Measurements from ENCODE around the gene ZNF484.
A peak's percentile ranks its signal among the peaks of the same experiment; 100 is the strongest.
"Not testable (repeated sequence)": the region's sequence is repeated elsewhere in the genome, so short reads cannot be mapped to it uniquely, and the experiment has no call there.

ZNF484 gene

GRCh38 chr9:92875373-92875772 is 2.5 kb downstream of the ZNF484 start:
- Histone ChIP-seq H3K9me2 (replicated peaks; ENCODE audit: control insufficient read depth, low read length) (no peaks in the 10 kb centered on the region), H3K79me2 (ENCODE audit: control insufficient read depth, low read length) (peaks cover 41% of the 10 kb centered on the region), H3K4me3 (ENCODE audit: low read length) (no peak overlapping the region), H3F3A (ENCODE audit: control insufficient read depth, insufficient read depth) (no peaks in the 10 kb centered on the region), H3K9me3 (ENCODE audit: control insufficient read depth, insufficient read depth, low read length) (no peaks in the 10 kb centered on the region), H3K4me2 (ENCODE audit: low read length) (peak overlapping the region; percentile 67), H3K27me3 (ENCODE audit: control insufficient read depth, low read length) (no peaks in the 10 kb centered on the region), H3K27ac (ENCODE audit: low read depth, low read length) (no peak overlapping the region), H4K20me1 (ENCODE audit: control insufficient read depth, insufficient read depth, low read depth, low read length) (no peaks in the 10 kb centered on the region), H3K4me1 (ENCODE audit: control insufficient read depth, low read length) (peaks cover 23% of the 10 kb centered on the region), H3K36me3 (ENCODE audit: control insufficient read depth, low read length) (peaks cover 11% of the 10 kb centered on the region; the same call in 1 of the 2 replicates)
- TF ChIP-seq CTCF (IDR thresholded peaks at IDR 0.05; ENCODE audit: low read depth, low read length, poor library complexity, severe bottlenecking) (no peak), EZH2phosphoT487 (IDR thresholded peaks at IDR 0.05; ENCODE audit: borderline replicate concordance, low read length) (no peak)

- H3K4me1 ChIP-seq (ENCODE audit: control insufficient read depth, low read length) = no peaks in the 10 kb centered on the region
- H3K27me3 ChIP-seq (ENCODE audit: control insufficient read depth, low read length) = no peaks in the 10 kb centered on the region
- no peak overlapping the region for H3K4me2 ChIP-seq (ENCODE audit: low read length)
- H3K36me3 ChIP-seq (ENCODE audit: control insufficient read depth, low read length) = peaks cover 33% of the 10 kb centered on the region
- peaks cover 31% of the 10 kb centered on the region for H3K79me2 ChIP-seq (ENCODE audit: control insufficient read depth, low read length)
- H3K27ac ChIP-seq (ENCODE audit: low read depth, low read length) = no peak overlapping the region
- no peaks in the 10 kb centered on the region for H4K20me1 ChIP-seq (ENCODE audit: control insufficient read depth, insufficient read depth, low read depth, low read length)
- no peak overlapping the region for H3K4me3 ChIP-seq (ENCODE audit: low read length)
- H3K9me3 ChIP-seq (ENCODE audit: control insufficient read depth, insufficient read depth, low read length) = no peaks in the 10 kb centered on the region
- H3K9me2 ChIP-seq (replicated peaks; ENCODE audit: control insufficient read depth, low read length) = no peaks in the 10 kb centered on the region
- no peaks in the 10 kb centered on the region for H3F3A ChIP-seq (ENCODE audit: control insufficient read depth, insufficient read depth)
- no peak for TF ChIP-seq CTCF (IDR thresholded peaks at IDR 0.05; ENCODE audit: low read depth, low read length, poor library complexity, severe bottlenecking)
Measured at GRCh38 chr9:92870289-92870688, 7.5 kb downstream of the ZNF484 start.

- H3K27ac ChIP-seq (ENCODE audit: low read depth, low read length); H3K9me3 ChIP-seq (ENCODE audit: control insufficient read depth, insufficient read depth, low read length); H3K4me3 ChIP-seq (ENCODE audit: low read length); H3K4me2 ChIP-seq (ENCODE audit: low read length); H3K9me2 ChIP-seq (replicated peaks; ENCODE audit: control insufficient read depth, low read length); H3K27me3 ChIP-seq (ENCODE audit: control insufficient read depth, low read length); H3K4me1 ChIP-seq (ENCODE audit: control insufficient read depth, low read length); H4K20me1 ChIP-seq (ENCODE audit: control insufficient read depth, insufficient read depth, low read depth, low read length); H3F3A ChIP-seq (ENCODE audit: control insufficient read depth, insufficient read depth): not testable (repeated sequence)
- Histone ChIP-seq H3K36me3 (ENCODE audit: control insufficient read depth, low read length) (peaks cover 40% of the 10 kb centered on the region), H3K79me2 (ENCODE audit: control insufficient read depth, low read length) (peaks cover 36% of the 10 kb centered on the region)
Measured at GRCh38 chr9:92866600-92866999, 11.2 kb downstream of the ZNF484 start.

GRCh38 chr9:92864152-92864551 is 13.7 kb downstream of the ZNF484 start:
- TF ChIP-seq CTCF (IDR thresholded peaks at IDR 0.05; ENCODE audit: low read depth, low read length, poor library complexity, severe bottlenecking) (no peak), EZH2phosphoT487 (IDR thresholded peaks at IDR 0.05; ENCODE audit: borderline replicate concordance, low read length) (no peak)
- peaks cover 44% of the 10 kb centered on the region for H3K36me3 ChIP-seq (ENCODE audit: control insufficient read depth, low read length)
- peaks cover 30% of the 10 kb centered on the region for H3K79me2 ChIP-seq (ENCODE audit: control insufficient read depth, low read length)
- H3F3A ChIP-seq (ENCODE audit: control insufficient read depth, insufficient read depth) = no peaks in the 10 kb centered on the region
- no peak overlapping the region for H3K4me2 ChIP-seq (ENCODE audit: low read length)
- H4K20me1 ChIP-seq (ENCODE audit: control insufficient read depth, insufficient read depth, low read depth, low read length) = no peaks in the 10 kb centered on the region
- H3K4me3 ChIP-seq (ENCODE audit: low read length) = no peak overlapping the region
- H3K27ac ChIP-seq (ENCODE audit: low read depth, low read length) = no peak overlapping the region
- H3K27me3 ChIP-seq (ENCODE audit: control insufficient read depth, low read length) = no peaks in the 10 kb centered on the region
- no peaks in the 10 kb centered on the region for H3K4me1 ChIP-seq (ENCODE audit: control insufficient read depth, low read length)
- peaks cover 10% of the 10 kb centered on the region; the same call in 1 of the 2 replicates for H3K9me3 ChIP-seq (ENCODE audit: control insufficient read depth, insufficient read depth, low read length)
- no peaks in the 10 kb centered on the region for H3K9me2 ChIP-seq (replicated peaks; ENCODE audit: control insufficient read depth, low read length)

Measured in DOHH2 (cell line).